AG04449 (cell line): ENCODE data around the gene ATP6V0B.
A peak's percentile ranks its signal among the peaks of the same experiment; 100 is the strongest.

ENCODE experiments used
- CTCF ChIA-PET: fragments of 350-600 bp; formaldehyde crosslinking; extraction: SDS; loops from one replicate; lab custom pipeline; 2021; ENCODE audit warnings: antibody characterized with exemption; lab: Yijun Ruan, JAX
- POLR2A ChIA-PET: fragments of 400-600, 350-600 bp; formaldehyde crosslinking; extraction: SDS; loops from one replicate; lab custom pipeline; 2020; ENCODE audit warnings: antibody characterized with exemption, inconsistent platforms; lab: Yijun Ruan, JAX
- DNase-seq: peaks from one replicate; pipeline ENCODE4 v3.0.0-alpha.2; 2010; ENCODE audit warnings: low read depth, low spot score
- H3K4me3 ChIP-seq: 2 replicates; pipeline ENCODE4 v1.5.1; 2011; ENCODE audit warnings: low read depth, mild to moderate bottlenecking, control low read depth, low read length
- TF ChIP-seq, protein P1 (sequence below): IDR thresholded peaks from one replicate; pipeline ENCODE4 v1.5.1; 2011; ENCODE audit warnings: mild to moderate bottlenecking, moderate library complexity, low read length, control low read depth, inconsistent platforms; ENCODE audit not compliant: insufficient read depth; ENCODE audit errors: missing control alignments

ATP6V0B gene

DNA sequence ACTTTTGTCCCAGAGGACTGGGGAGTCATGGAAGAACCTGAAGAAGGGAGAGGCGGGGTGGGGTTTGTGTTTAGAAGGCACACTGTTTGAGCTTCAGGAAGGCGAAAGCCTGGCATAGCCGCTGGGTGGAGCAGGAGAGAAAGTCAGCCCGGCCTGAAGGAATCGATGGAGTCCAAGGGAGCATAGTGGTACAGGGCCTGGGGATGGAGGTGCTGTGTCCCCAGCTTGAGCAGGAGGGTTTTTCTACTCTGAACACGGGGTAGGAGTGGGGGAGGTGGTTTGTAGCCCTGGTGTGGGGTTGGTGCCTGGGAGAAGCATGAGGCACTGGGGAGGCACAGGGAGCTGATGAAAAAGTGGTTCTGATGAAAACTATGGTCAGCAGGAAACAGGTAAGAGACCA is 12.0 kb downstream of the ATP6V0B start:
- POLR2A ChIA-PET: no interaction called here
- no peak for DNase-seq
- no peak overlapping the region for H3K4me3 ChIP-seq
- TF ChIP-seq, protein P1, sequence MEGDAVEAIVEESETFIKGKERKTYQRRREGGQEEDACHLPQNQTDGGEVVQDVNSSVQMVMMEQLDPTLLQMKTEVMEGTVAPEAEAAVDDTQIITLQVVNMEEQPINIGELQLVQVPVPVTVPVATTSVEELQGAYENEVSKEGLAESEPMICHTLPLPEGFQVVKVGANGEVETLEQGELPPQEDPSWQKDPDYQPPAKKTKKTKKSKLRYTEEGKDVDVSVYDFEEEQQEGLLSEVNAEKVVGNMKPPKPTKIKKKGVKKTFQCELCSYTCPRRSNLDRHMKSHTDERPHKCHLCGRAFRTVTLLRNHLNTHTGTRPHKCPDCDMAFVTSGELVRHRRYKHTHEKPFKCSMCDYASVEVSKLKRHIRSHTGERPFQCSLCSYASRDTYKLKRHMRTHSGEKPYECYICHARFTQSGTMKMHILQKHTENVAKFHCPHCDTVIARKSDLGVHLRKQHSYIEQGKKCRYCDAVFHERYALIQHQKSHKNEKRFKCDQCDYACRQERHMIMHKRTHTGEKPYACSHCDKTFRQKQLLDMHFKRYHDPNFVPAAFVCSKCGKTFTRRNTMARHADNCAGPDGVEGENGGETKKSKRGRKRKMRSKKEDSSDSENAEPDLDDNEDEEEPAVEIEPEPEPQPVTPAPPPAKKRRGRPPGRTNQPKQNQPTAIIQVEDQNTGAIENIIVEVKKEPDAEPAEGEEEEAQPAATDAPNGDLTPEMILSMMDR: no peak
- CTCF ChIA-PET: interaction anchor here (1.3 to 9.3 kb wide), 6 partner anchors 19 to 223 kb away, joined by 3 to 103 read pairs (median 6); no protein-coding TSS in a partner anchor

GRCh38 chr1:43987159-43987902 is 12.6 kb downstream of the ATP6V0B start:
- POLR2A ChIA-PET: interaction anchor here (0.6 to 0.7 kb wide), 2 partner anchors 20 to 812 kb away, joined by 3 read pairs; no protein-coding TSS in a partner anchor
- CTCF ChIA-PET: interaction anchor here (1.1 to 9.3 kb wide), 9 partner anchors 14 to 224 kb away, joined by 3 to 103 read pairs (median 5); no protein-coding TSS in a partner anchor
- TF ChIP-seq, protein P1: no peak
- no peak for DNase-seq
- H3K4me3 ChIP-seq: no peak overlapping the region

- TF ChIP-seq, protein P1: peak; percentile 11
- no peak for DNase-seq
- H3K4me3 ChIP-seq: peak overlapping the region; percentile 79
- ChIA-PET POLR2A (interaction anchor here (1.4 to 1.6 kb wide), 2 partner anchors 11 to 15 kb away, joined by 3 read pairs; no protein-coding TSS in a partner anchor), CTCF (interaction anchor here (1.1 to 9.3 kb wide), 7 partner anchors 11 to 460 kb away, joined by 3 to 103 read pairs (median 5); partner anchors contain the start of gene ATP6V0B)
Measured at GRCh38 chr1:43990271-43991199, 15.8 kb downstream of the ATP6V0B start.

DNA sequence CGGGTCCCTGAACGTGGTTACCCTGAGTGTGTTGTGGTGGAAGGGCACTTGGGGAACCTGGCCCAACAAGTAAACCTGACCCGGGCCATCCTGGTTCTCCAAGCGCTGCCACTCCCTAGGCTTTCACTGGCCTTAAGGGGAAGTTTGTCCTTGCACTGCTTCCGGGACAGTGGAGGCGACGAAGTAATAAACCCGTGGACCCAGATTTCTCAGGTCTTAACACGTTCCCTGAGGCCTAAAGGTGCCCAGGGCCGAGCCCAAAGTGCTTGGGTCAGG is 16.4 kb downstream of the ATP6V0B start:
- TF ChIP-seq, protein P1: no peak
- H3K4me3 ChIP-seq: peak overlapping the region; percentile 79
- ChIA-PET CTCF (interaction anchor here (1.3 to 9.3 kb wide), 5 partner anchors 14 to 227 kb away, joined by 3 to 103 read pairs (median 26); partner anchors contain the start of gene ATP6V0B), POLR2A (interaction anchor here (1.6 kb wide), 1 partner anchor 11 kb away, joined by 3 read pairs; no protein-coding TSS in a partner anchor)
- no peak for DNase-seq

GRCh38 chr1:43991476-43992231 is 16.9 kb downstream of the ATP6V0B start, which contains the start of gene CCDC24:
TSS of gene CCDC24 (plus strand) at chr1:43991599. CDS start at chr1:43991879, 280 bp downstream.
- TF ChIP-seq, protein P1: peak; percentile 3
- ChIA-PET CTCF (interaction anchor here (0.9 to 9.3 kb wide), 10 partner anchors 11 to 603 kb away, joined by 3 to 103 read pairs (median 5); partner anchors contain the start of gene ATP6V0B), POLR2A (interaction anchor here (0.6 to 2.0 kb wide), 3 partner anchors 17 to 56 kb away, joined by 3 to 6 read pairs (median 5); partner anchors contain the start of gene ATP6V0B)
- DNase-seq: no peak
- H3K4me3 ChIP-seq: peak within 1 kb of the TSS; percentile 79
